Psoas muscle (tissue), 8 donors: ENCODE data around the gene CTCFL. TPM values are rescaled to one million over a fixed set of nuclear protein-coding genes. Genes with fewer than 3 reads are reported as not detected.

Experiments used
- ATAC-seq, 4 donors: fragments of 200-7000 bp; cut with Tn5 transposase; one replicate each; pipeline ENCODE4 v1.9.1; 2020; ENCODE audit warnings: moderate library complexity in 3 of 4, mild to moderate bottlenecking in 2 of 4
- DNase-seq, 2 donors: peaks; one replicate each; pipeline ENCODE4 v3.0.0-alpha.2; 2020
- H3K27ac ChIP-seq: fragments of 200-600 bp; one replicate; pipeline ENCODE4 v1.8.0; 2022
- H3K27me3 ChIP-seq, 3 donors: fragments of 200-600 bp in 1 of 3; one replicate each; pipeline versions ENCODE4 v1.6.1 to v1.8.0; 2013 to 2022; ENCODE audit warnings: low read length in 2 of 3, mild to moderate bottlenecking in 2 of 3, moderate library complexity in 1 of 3; ENCODE audit not compliant: insufficient read depth in 3 of 3
- H3K36me3 ChIP-seq, 2 donors: fragments of 200-600 bp in 1 of 2; one replicate each; pipeline versions ENCODE4 v1.6.1 to v1.8.0; 2013 to 2022; ENCODE audit warnings: low read depth in 1 of 2, mild to moderate bottlenecking in 1 of 2, moderate library complexity in 1 of 2; ENCODE audit not compliant: insufficient read depth in 1 of 2
- H3K4me1 ChIP-seq: fragments of 200-600 bp; one replicate; pipeline ENCODE4 v1.8.0; 2022
- H3K4me3 ChIP-seq: fragments of 200-600 bp; one replicate; pipeline ENCODE4 v1.8.0; 2022; ENCODE audit warnings: mild to moderate bottlenecking
- H3K9me3 ChIP-seq: fragments of 200-600 bp; one replicate; pipeline ENCODE4 v1.8.0; 2022
- WGBS, 3 donors: extraction: QIAGEN DNeasy Blood & Tissue Kit; methylation state at CpG; one replicate each; pipeline versions ENCODE4 v1.1.6 to v1.1.7; 2013; 5-methylcytosine and 5-hydroxymethylcytosine counted together
- intact Hi-C, 2 donors: fragments of 100-400 bp; cut with DNase I; formaldehyde crosslinking; loops; one replicate each; pipeline versions ENCODE4 v1.11.0 to v1.14.2; 2022
- polyA plus RNA-seq, 3 donors: library from polyadenylated mRNA; stranded (reverse); fragments of 200-250 nt; gene quantifications; one replicate each; pipeline ENCODE4 v1.2.3, GENCODE V29; 2013
- total RNA-seq, 4 donors: library from RNA; stranded (reverse); fragmentation: NEBNext Ultra II Directional in 2 of 4; extraction: Animal tissue kit (Norgen Biotek cat#: 25700) in 2 of 4; gene quantifications; one replicate each; pipeline versions ENCODE4 v1.2.1 to v1.2.4, GENCODE V29; 2021 to 2023
- TF ChIP-seq, protein P1 (sequence below): fragments of 200-600 bp; IDR thresholded peaks from one replicate; pipeline ENCODE4 v1.8.0; 2022; ENCODE audit warnings: antibody characterized with exemption
- donor health status: healthy with polysubstance abuse.
- donor health status: DM: no; HTN: no; CAD: no; lungs with moderate emphysema.
- donor health status: Bipolar disorder and iron deficiency.
- donor health status: healthy.
- donor health status: DM: yes; HTN: yes; CAD: no.
- donor health status: DM: no; HTN: no; CAD: no.
- donor health status: DM: no; HTN: no; CAD: no.
- donor health status: DM: yes; HTN: yes; CAD: no.

CTCFL gene
- total and polyA plus RNA-seq, 7 donors = not detected

DNA sequence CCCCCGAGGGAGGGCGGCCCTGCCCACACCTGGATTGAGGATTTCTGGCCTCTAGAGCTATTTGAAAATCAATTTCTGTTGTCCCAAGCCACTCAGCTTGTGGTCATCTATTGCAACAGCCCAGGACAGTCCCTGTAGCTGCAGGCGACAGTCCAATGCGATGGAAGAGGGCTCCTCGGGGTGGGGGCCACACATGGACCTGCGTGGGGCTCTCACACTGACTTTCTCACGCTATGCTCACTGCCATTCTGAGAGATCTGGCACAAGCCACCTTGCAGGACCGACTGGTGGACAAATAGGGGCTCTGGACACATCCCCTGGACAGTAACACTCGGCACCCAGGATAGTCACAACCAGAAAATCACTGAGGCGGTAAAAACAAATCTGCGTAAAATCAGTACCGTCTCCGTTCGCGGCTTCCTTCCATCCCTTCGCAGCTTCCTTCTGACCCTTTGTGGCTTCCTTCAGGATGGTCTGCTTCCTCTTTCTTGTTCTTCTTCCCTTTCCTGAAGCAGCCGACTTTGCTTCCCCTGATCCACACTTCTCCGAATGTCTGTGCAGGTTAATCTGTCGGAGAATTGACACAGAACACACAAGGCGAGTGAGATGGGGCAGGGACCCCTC, 21.8 kb downstream of the CTCFL start:
- intact Hi-C loops = no loop called here
- Histone ChIP-seq H3K36me3 (no peaks in the 10 kb centered on the region), H3K9me3 (no peaks in the 10 kb centered on the region), H3K27me3 (peaks cover 0 to 4% (median 0%) of the 10 kb centered on the region in 3 donors), H3K4me1 (no peaks in the 10 kb centered on the region), H3K4me3 (no peak overlapping the region), H3K27ac (no peak overlapping the region)
- ATAC-seq (peak in 1 of 4 donors; percentile 18), DNase-seq (no peak)
- 69 to 73% (median 72%) methylated on average over 20 of the region's 20 CpGs for WGBS, 3 donors
- TF ChIP-seq, protein P1, sequence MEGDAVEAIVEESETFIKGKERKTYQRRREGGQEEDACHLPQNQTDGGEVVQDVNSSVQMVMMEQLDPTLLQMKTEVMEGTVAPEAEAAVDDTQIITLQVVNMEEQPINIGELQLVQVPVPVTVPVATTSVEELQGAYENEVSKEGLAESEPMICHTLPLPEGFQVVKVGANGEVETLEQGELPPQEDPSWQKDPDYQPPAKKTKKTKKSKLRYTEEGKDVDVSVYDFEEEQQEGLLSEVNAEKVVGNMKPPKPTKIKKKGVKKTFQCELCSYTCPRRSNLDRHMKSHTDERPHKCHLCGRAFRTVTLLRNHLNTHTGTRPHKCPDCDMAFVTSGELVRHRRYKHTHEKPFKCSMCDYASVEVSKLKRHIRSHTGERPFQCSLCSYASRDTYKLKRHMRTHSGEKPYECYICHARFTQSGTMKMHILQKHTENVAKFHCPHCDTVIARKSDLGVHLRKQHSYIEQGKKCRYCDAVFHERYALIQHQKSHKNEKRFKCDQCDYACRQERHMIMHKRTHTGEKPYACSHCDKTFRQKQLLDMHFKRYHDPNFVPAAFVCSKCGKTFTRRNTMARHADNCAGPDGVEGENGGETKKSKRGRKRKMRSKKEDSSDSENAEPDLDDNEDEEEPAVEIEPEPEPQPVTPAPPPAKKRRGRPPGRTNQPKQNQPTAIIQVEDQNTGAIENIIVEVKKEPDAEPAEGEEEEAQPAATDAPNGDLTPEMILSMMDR = no peak

DNA sequence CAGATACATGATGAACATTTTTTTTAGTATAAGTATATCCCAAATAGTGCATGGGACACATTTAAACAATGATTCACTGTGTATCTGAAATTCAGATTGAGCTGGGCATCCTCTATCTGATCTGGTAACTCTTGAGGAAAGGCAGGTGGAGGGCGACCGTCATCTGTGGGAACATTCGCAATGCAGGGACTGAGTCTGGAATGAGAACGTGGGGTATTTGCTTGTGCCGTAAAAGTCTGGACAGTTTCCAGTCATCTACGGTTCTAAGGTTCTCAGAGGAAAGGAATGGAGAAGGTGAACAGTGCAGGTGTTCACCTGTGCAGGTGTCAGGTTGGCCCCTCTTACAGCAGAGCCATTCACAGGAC, 22.6 kb downstream of the CTCFL start:
- no peaks in the 10 kb centered on the region for H3K36me3 ChIP-seq
- H3K4me1 ChIP-seq = no peaks in the 10 kb centered on the region
- no peak for ATAC-seq
- no peak overlapping the region for H3K27ac ChIP-seq
- intact Hi-C loops = no loop called here
- H3K4me3 ChIP-seq = no peak overlapping the region
- TF ChIP-seq, protein P1 = no peak
- H3K9me3 ChIP-seq = no peaks in the 10 kb centered on the region
- no peak for DNase-seq
- 87 to 93% (median 91%) methylated on average over 6 of the region's 6 CpGs for WGBS, 3 donors
- H3K27me3 ChIP-seq = peaks cover 0 to 4% (median 0%) of the 10 kb centered on the region in 3 donors

DNA sequence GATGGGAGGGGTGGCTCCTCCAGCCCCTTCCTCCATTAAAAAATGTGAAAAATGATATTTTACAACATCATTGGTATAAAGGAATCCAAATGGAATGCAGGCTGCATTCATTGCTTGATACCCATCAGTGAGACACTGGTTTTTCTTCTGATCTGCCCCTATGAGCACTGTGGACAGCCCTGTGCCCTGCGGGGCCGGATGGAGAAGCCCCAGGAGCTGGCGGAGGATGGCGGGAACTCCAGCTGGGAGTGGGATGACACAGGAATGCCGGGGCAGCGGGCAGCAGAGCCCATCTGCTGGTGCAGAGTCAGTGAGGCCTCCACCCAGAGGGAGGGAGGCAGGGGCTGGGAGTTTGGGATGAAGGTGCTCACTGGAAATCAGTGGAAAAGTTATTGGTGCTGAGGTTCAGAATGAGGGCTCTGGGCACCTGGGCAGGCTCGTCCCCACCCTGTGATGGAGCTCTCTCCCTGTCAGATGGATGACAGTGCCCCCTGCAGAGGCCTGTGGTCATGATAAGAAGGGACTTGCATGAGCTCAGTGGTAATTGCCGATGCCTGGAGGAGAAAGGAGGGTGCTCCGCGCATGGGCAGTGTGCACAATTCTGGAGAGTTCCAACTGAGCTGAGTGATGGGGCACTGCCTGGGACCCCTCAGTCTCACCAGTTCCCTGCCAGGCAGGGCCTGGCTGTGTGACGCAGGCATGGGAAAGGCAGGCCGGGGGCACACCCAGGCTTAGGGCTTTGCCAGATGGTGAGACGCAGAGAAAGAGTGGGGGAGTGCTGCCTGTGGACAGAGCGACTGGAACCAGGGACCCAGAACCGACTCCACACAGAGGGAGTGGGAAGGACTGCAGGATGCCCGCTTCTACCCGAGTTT, 23.2 kb downstream of the CTCFL start:
- 75 to 81% (median 76%) methylated on average over 17 of the region's 17 CpGs for WGBS, 3 donors
- intact Hi-C loops = no loop called here
- no peak overlapping the region for H3K27ac ChIP-seq
- no peaks in the 10 kb centered on the region for H3K4me1 ChIP-seq
- H3K27me3 ChIP-seq = peaks cover 0 to 4% (median 0%) of the 10 kb centered on the region in 3 donors
- no peaks in the 10 kb centered on the region for H3K9me3 ChIP-seq
- TF ChIP-seq, protein P1 = no peak
- ATAC-seq = no peak
- H3K4me3 ChIP-seq = no peak overlapping the region
- no peaks in the 10 kb centered on the region for H3K36me3 ChIP-seq
- DNase-seq = no peak

DNA sequence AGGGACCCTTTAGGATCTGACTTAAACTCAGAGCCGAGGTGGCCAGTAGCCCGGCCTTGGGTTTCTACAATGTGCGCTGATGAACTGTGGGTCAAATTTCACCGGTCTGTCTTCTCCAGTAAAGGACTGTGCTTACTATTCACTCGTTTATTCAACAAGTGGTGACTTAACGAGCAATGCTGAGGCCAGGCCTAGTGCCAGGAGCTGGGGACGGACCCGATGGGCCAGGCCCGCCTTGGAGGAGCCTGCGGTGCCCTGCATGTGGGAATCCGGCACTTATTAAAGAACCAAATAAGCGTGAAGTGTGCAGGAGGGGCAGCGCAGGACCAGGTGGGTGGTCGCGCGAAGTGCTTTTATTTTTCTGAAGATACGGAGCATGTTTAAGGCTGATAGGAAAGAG, 24.0 kb downstream of the CTCFL start:
- 70 to 77% (median 73%) methylated on average over 17 of the region's 17 CpGs for WGBS, 3 donors
- ATAC-seq = no peak
- Histone ChIP-seq H3K4me3 (no peak overlapping the region), H3K27ac (no peak overlapping the region), H3K4me1 (no peaks in the 10 kb centered on the region), H3K36me3 (no peaks in the 10 kb centered on the region), H3K27me3 (peaks cover 0 to 4% (median 0%) of the 10 kb centered on the region in 3 donors), H3K9me3 (no peaks in the 10 kb centered on the region)
- intact Hi-C loops = no loop called here
- no peak for DNase-seq
- TF ChIP-seq, protein P1 = no peak
